Lower lobe of right lung (tissue), 2 donors: ENCODE data around the gene VGLL2. TPM values are rescaled to one million over a fixed set of nuclear protein-coding genes. Genes with fewer than 3 reads are reported as not detected.

Source experiments
- ATAC-seq, 2 donors: fragments of 200-7000 bp; cut with Tn5 transposase; one replicate each; pipeline ENCODE4 v1.9.1; 2020 to 2022; ENCODE audit warnings: mild to moderate bottlenecking in 2 of 2, moderate library complexity in 2 of 2
- DNase-seq: peaks from one replicate; pipeline ENCODE4 v3.0.0-alpha.2; 2020
- H3K27ac ChIP-seq: fragments of 200-600 bp; one replicate; pipeline ENCODE4 v1.8.0; 2022
- H3K27me3 ChIP-seq: fragments of 200-600 bp; one replicate; pipeline ENCODE4 v1.8.0; 2022; ENCODE audit warnings: low read depth
- H3K36me3 ChIP-seq: fragments of 200-600 bp; one replicate; pipeline ENCODE4 v1.8.0; 2022; ENCODE audit warnings: mild to moderate bottlenecking
- H3K4me1 ChIP-seq: fragments of 200-600 bp; one replicate; pipeline ENCODE4 v1.8.0; 2022
- H3K4me3 ChIP-seq: fragments of 200-600 bp; one replicate; pipeline ENCODE4 v1.8.0; 2022; ENCODE audit warnings: mild to moderate bottlenecking
- H3K9me3 ChIP-seq: fragments of 200-600 bp; one replicate; pipeline ENCODE4 v1.8.0; 2022
- intact Hi-C: fragments of 100-400 bp; cut with DNase I; formaldehyde crosslinking; loops from one replicate; pipeline ENCODE4 v1.11.0; 2022
- long read RNA-seq: library from polyadenylated mRNA; unstranded; transcript quantifications from one replicate; pipeline ENCODE4 v2.0.0, GENCODE V29; 2021
- total RNA-seq: library from RNA; stranded (reverse); fragmentation: NEBNext Ultra II Directional; extraction: Animal tissue kit (Norgen Biotek cat#: 25700); gene quantifications from one replicate; pipeline ENCODE4 v1.2.1, GENCODE V29; 2021
- TF ChIP-seq, protein P1 (sequence below): fragments of 200-600 bp; IDR thresholded peaks from one replicate; pipeline ENCODE4 v1.8.0; 2022; ENCODE audit warnings: antibody characterized with exemption, mild to moderate bottlenecking
- donor health status: DM: no; HTN: yes; CAD: no; lungs with severe emphysema.

Gene VGLL2, protein sequence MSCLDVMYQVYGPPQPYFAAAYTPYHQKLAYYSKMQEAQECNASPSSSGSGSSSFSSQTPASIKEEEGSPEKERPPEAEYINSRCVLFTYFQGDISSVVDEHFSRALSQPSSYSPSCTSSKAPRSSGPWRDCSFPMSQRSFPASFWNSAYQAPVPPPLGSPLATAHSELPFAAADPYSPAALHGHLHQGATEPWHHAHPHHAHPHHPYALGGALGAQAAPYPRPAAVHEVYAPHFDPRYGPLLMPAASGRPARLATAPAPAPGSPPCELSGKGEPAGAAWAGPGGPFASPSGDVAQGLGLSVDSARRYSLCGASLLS
- not detected for total RNA-seq
- long read RNA-seq = 0 reads

GRCh38 chr6:117265410-117266256 is at the start of gene VGLL2:
Gene VGLL2 (plus strand): TSS chr6:117265558. CDS start chr6:117265764, 206 bp downstream.
- Histone ChIP-seq H3K36me3 (no peaks in the 10 kb centered on the region), H3K27me3 (peaks cover 86% of the 10 kb centered on the region), H3K4me1 (peaks cover 22% of the 10 kb centered on the region), H3K27ac (no peak within 1 kb of the TSS), H3K9me3 (no peaks in the 10 kb centered on the region), H3K4me3 (peak within 1 kb of the TSS; percentile 46)
- DNase-seq (peak; percentile 54), ATAC-seq (peak; percentile 70 to 81)
- TF ChIP-seq, protein P1, sequence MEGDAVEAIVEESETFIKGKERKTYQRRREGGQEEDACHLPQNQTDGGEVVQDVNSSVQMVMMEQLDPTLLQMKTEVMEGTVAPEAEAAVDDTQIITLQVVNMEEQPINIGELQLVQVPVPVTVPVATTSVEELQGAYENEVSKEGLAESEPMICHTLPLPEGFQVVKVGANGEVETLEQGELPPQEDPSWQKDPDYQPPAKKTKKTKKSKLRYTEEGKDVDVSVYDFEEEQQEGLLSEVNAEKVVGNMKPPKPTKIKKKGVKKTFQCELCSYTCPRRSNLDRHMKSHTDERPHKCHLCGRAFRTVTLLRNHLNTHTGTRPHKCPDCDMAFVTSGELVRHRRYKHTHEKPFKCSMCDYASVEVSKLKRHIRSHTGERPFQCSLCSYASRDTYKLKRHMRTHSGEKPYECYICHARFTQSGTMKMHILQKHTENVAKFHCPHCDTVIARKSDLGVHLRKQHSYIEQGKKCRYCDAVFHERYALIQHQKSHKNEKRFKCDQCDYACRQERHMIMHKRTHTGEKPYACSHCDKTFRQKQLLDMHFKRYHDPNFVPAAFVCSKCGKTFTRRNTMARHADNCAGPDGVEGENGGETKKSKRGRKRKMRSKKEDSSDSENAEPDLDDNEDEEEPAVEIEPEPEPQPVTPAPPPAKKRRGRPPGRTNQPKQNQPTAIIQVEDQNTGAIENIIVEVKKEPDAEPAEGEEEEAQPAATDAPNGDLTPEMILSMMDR = no peak
- intact Hi-C loops = no loop called here

DNA sequence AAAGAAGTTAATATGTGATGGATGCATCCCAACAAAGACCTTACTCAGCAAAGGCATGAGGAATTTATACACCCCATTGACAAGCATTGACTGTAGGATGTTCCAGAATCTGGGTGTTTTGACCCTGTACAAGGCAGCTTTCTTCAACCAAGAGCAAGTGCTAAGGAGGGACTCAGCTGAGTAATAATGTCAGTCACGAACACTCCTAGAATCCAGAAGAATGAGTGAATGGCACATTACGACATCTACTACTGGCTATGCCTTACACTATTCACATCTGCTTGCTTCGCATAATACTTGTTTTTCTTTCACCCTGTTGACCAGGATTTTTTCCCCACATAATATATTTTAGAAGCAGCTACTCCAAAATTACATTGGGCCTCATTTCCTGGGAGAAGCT is 42.5 kb upstream of the VGLL2 start:
- H3K4me3 ChIP-seq = no peak overlapping the region
- no peaks in the 10 kb centered on the region for H3K36me3 ChIP-seq
- TF ChIP-seq, protein P1 = no peak
- no peaks in the 10 kb centered on the region for H3K9me3 ChIP-seq
- intact Hi-C loops = no loop called here
- H3K4me1 ChIP-seq = no peaks in the 10 kb centered on the region
- H3K27ac ChIP-seq = no peak overlapping the region
- ATAC-seq = no peak
- H3K27me3 ChIP-seq = no peaks in the 10 kb centered on the region
- no peak for DNase-seq

GRCh38 chr6:117226778-117227177 is 38.6 kb upstream of the VGLL2 start:
- H3K9me3 ChIP-seq = no peaks in the 10 kb centered on the region
- H3K36me3 ChIP-seq = no peaks in the 10 kb centered on the region
- TF ChIP-seq, protein P1 = no peak
- H3K4me1 ChIP-seq = no peaks in the 10 kb centered on the region
- ATAC-seq (no peak), DNase-seq (no peak)
- H3K4me3 ChIP-seq = no peak overlapping the region
- H3K27ac ChIP-seq = no peak overlapping the region
- intact Hi-C loops = no loop called here
- no peaks in the 10 kb centered on the region for H3K27me3 ChIP-seq

DNA sequence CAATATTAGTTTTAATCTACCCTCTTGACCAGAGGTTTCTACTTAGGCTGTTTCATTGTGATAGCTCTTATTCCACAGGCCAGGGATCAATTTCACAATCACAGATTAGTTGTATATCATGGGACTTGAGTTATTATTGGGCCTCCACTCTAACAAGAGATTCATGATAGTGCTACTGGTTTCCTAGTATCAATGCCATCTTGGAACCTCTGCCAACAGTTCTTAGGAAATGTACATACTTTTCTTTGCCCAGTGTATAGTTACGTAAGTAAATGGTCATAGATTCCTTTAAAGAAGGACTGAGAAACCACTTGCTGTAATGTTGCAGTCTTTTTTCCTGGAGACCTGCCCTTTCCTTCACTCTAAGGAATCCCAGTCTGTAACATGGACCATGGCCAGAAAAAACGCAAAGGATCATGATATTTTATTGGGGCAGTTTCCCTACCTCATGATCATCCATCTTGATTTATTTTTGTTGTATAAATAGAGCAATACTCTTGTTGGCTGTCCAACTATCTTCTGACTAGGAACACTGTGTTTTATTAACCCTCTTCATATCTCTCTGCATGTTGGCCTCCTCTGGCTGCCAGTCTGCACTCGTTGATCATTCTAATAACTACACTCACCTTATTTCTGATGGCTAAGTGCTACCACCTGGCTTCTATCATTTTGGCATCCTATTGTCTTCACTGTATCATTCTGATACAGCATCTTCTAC is 38.0 kb upstream of the VGLL2 start:
- Histone ChIP-seq H3K27me3 (no peaks in the 10 kb centered on the region), H3K36me3 (no peaks in the 10 kb centered on the region), H3K9me3 (no peaks in the 10 kb centered on the region), H3K4me3 (no peak overlapping the region), H3K27ac (no peak overlapping the region), H3K4me1 (no peaks in the 10 kb centered on the region)
- TF ChIP-seq, protein P1 = no peak
- intact Hi-C loops = no loop called here
- no peak for DNase-seq
- ATAC-seq = no peak

GRCh38 chr6:117228202-117228601 is 37.2 kb upstream of the VGLL2 start:
- ATAC-seq = no peak
- Histone ChIP-seq H3K27ac (no peak overlapping the region), H3K4me1 (no peaks in the 10 kb centered on the region), H3K9me3 (no peaks in the 10 kb centered on the region), H3K27me3 (no peaks in the 10 kb centered on the region), H3K36me3 (no peaks in the 10 kb centered on the region), H3K4me3 (no peak overlapping the region)
- TF ChIP-seq, protein P1 = no peak
- no peak for DNase-seq
- intact Hi-C loops = no loop called here
